Epithelial cell of esophagus (primary cell): ENCODE results near the gene CAPN8.

Experiments
- DNase-seq: peaks from one replicate; pipeline ENCODE4 v3.0.0; 2010; ENCODE audit warnings: low read depth
- H3K4me3 ChIP-seq: 2 replicates; pipeline ENCODE4 v1.5.1; 2011; ENCODE audit warnings: mild to moderate bottlenecking, low read length, control low read depth
- TF ChIP-seq, protein P1 (sequence below): IDR thresholded peaks from 2 replicates; pipeline ENCODE4 v1.5.1; 2011; ENCODE audit warnings: low read depth, mild to moderate bottlenecking, low read length, control low read depth, inconsistent platforms; ENCODE audit not compliant: insufficient read depth; ENCODE audit errors: missing control alignments

CAPN8 gene

DNA sequence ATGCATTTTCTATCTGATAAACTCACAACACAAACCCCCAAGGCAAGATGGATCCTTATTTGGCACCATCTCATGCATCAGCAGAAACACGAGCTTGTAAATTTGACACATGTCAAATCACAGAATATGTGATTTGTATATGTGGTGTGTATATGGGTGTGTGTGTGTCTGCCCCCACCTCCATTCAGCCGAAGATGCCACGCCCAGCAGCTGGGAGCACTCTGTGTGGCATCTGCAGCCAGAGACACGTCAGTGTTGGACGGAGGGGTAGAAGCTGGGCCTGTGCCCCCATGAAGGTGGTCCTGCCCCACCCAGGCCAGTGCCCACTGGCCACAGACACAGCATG, 108.4 kb downstream of the CAPN8 start:
- no peak overlapping the region for H3K4me3 ChIP-seq
- DNase-seq = no peak
- TF ChIP-seq, protein P1, sequence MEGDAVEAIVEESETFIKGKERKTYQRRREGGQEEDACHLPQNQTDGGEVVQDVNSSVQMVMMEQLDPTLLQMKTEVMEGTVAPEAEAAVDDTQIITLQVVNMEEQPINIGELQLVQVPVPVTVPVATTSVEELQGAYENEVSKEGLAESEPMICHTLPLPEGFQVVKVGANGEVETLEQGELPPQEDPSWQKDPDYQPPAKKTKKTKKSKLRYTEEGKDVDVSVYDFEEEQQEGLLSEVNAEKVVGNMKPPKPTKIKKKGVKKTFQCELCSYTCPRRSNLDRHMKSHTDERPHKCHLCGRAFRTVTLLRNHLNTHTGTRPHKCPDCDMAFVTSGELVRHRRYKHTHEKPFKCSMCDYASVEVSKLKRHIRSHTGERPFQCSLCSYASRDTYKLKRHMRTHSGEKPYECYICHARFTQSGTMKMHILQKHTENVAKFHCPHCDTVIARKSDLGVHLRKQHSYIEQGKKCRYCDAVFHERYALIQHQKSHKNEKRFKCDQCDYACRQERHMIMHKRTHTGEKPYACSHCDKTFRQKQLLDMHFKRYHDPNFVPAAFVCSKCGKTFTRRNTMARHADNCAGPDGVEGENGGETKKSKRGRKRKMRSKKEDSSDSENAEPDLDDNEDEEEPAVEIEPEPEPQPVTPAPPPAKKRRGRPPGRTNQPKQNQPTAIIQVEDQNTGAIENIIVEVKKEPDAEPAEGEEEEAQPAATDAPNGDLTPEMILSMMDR = no peak

DNA sequence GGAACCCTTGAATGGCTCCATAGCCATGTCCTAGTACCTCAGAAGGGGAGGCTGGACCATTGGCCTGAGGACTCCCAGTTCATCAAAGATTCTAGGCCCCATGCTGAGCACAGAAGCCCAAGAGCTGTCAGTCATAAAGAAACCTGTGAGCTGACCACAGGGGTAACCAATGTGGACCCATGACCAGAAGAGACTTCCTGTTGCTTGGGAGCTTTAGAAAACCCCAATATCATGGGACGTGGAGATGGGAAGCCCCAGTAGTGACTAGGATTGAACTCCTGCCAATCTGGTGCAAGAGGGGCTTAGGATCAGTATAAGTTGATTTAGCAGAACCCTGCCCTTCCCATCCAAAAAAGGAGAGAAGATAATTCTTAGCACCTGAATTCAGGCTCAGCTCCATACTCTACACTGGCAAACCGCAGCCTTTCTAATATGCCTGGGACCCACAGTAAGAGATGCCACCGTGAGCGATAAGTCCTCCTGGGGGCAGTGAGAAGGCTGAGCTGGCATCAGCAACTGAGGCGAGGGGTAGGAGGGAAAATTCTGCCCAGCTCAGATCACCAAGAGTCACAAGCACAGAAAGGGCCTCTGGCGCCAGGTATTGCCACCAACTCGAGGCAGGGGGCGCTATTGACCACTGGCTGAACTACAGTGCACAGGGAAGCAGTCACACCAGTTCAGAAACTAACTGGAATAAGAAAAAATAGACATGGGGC, 108.9 kb downstream of the CAPN8 start:
- TF ChIP-seq, protein P1 = peak; percentile 83

DNA sequence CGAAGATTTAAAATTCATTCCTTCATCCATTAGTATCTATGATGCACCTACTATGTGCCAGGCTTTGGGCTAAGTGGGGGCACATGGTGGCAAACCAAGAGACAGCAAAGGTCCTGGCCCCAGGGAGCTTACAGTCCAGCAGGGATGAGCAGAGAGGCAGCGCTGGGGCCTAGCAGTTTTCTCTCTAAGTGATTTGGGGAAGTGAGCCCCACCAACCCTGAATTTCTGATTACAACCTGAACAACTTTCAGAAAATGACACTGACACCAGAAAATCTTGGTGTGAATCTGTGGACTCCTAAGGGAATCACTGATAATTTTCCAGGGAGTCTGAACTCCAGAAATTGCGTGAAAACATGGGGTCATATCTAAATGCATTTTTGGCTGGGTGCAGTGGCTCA, 111.5 kb downstream of the CAPN8 start:
- DNase-seq = no peak
- TF ChIP-seq, protein P1 = no peak
- H3K4me3 ChIP-seq = no peak overlapping the region

More for the DNA sequence above, 108.9 kb downstream of the CAPN8 start:
- DNase-seq = peak; percentile 67
- no peak overlapping the region for H3K4me3 ChIP-seq

DNA sequence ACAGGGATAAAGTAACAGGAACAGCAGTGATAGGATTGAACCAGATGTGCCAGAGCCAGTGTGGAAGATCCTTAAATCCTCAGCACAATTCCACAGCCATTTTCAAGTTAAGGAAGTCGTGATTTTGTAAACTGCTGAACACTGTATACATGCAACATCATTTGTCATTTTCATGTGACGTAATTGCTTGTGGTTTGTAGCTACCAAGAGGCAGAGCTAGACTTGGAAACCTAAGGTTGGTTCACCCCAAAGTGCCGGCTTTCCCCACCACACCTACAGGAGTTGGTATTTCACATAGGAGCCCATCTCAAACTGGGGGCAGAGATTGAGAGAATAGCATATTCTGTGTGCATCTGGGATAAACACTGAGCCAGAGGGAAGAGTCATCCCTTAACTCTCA, 113.9 kb downstream of the CAPN8 start:
- peak; percentile 14 for DNase-seq
- no peak overlapping the region for H3K4me3 ChIP-seq
- TF ChIP-seq, protein P1 = no peak

DNA sequence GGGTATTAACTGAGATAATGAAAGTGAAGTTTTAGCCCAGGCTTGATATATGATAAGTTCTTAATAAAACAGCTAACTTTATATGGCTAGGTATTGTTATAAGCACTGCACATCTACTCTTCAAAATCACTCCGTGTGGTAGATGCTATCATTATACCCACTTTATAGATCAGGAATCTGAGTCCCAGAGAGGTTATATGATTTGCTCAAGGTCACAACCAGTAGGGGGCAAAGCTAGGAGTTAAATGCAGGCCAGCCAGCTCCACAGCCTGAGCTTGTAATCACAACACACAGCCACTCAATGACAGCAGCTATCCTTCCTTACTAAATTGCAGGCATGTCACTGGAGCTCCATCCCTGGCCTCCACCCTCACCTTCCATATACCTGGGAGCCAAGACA, 115.8 kb downstream of the CAPN8 start:
- TF ChIP-seq, protein P1 = no peak
- no peak overlapping the region for H3K4me3 ChIP-seq
- no peak for DNase-seq

DNA sequence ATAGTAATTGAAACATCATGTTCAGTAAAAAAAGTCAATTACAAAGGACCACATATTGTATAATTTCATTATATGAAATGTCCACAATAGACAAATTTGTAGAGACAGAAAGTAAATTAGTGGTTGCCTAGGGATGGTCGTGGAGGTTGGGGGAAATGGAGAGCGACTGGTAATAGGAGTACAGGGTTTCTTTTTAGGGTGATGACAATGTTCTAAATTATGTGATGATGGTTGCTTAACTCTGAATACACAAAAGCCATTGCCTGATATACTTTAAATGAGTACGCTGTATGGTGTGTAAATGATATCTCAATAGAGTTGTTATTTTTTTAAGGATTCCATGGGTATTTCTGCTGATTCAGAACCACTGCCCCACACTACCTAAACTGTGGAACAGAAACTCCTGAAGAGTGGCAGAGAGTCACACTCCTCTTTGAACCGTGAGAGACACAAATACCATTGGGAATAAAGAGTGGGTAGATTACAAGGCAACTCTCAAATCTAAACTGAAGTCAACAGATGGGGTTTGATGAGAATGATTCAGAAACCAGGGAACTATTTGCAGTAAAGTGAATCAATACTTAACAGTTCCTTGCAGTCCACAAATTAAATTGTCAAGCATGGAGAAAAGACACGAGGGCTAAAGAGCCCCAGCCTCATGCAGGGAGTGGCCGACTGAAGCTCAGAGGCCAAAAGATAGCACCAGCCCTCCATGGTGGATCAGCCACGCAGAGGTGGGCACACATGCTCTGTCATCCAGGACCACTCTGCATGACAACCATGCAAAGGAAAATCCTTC, 118.0 kb downstream of the CAPN8 start:
- no peak for DNase-seq
- H3K4me3 ChIP-seq = no peak overlapping the region
- TF ChIP-seq, protein P1 = no peak
